PC-3 (cell line): Measurements from ENCODE around the gene LIF. TPM values are rescaled to one million over a fixed set of nuclear protein-coding genes. Genes with fewer than 3 reads are reported as not detected.

ENCODE experiments used
- ATAC-seq: fragments of 200-7000 bp; cut with Tn5 transposase; 2 replicates; pipeline ENCODE4 v1.9.1; 2020; ENCODE audit warnings: mild to moderate bottlenecking, moderate library complexity
- BruUV-seq: library from RNA; stranded (reverse); fragments of 400-500 nt; replicated peaks from 2 replicates; lab custom pipeline; 2021; lab: Mats Ljungman, UMichigan
- CTCF ChIA-PET: fragments of 300-600 bp; sonication (Branson Sonifier 250); formaldehyde crosslinking; loops from one replicate; lab custom pipeline; 2022; ENCODE audit warnings: antibody characterized with exemption; lab: Charles Lee
- POLR2A ChIA-PET: fragments of 300-600 bp; sonication (Branson Sonifier 250); formaldehyde crosslinking; loops from one replicate; lab custom pipeline; 2022; ENCODE audit warnings: antibody characterized with exemption; ENCODE audit not compliant: unreplicated experiment; lab: Charles Lee
- DNase-seq: peaks from one replicate; pipeline ENCODE4 v3.0.0-alpha.2; 2015
- H2AFZ ChIP-seq: fragments of 300-600 bp; sonication (generic); 2 replicates; pipeline ENCODE4 v1.6.0; 2016; ENCODE audit warnings: antibody characterized with exemption, low read length
- H3F3A ChIP-seq: fragments of 300-600 bp; sonication (generic); one replicate; pipeline ENCODE4 v1.6.0; 2017; ENCODE audit warnings: antibody characterized with exemption, low read length, control low read depth, mild to moderate bottlenecking; ENCODE audit not compliant: unreplicated experiment
- H3K27ac ChIP-seq: fragments of 300-600 bp; sonication (generic); 2 replicates; pipeline ENCODE4 v1.5.1; 2016; ENCODE audit warnings: mild to moderate bottlenecking, low read length
- H3K27me3 ChIP-seq: fragments of 300-600 bp; sonication (generic); 2 replicates; pipeline ENCODE4 v1.6.1; 2016; ENCODE audit warnings: low read length, mixed read lengths
- H3K36me3 ChIP-seq: fragments of 300-600 bp; sonication (generic); 2 replicates; pipeline ENCODE4 v1.6.1; 2016; ENCODE audit warnings: low read depth, mixed run types, low read length, mixed read lengths
- H3K4me1 ChIP-seq: fragments of 300-600 bp; sonication (generic); 2 replicates; pipeline ENCODE4 v1.5.1; 2016; ENCODE audit warnings: low read length; ENCODE audit not compliant: insufficient read depth
- H3K4me2 ChIP-seq: fragments of 300-600 bp; sonication (generic); 2 replicates; pipeline ENCODE4 v1.6.0; 2016; ENCODE audit warnings: low read length
- H3K4me3 ChIP-seq: fragments of 300-600 bp; sonication (generic); 2 replicates; pipeline ENCODE4 v1.5.1; 2016; ENCODE audit warnings: mild to moderate bottlenecking, low read length, mixed read lengths
- H3K79me2 ChIP-seq: fragments of 300-600 bp; sonication (generic); 2 replicates; pipeline ENCODE4 v1.6.1; 2017; ENCODE audit warnings: low read length, mixed read lengths
- H3K9ac ChIP-seq: fragments of 300-600 bp; sonication (generic); 2 replicates; pipeline ENCODE4 v1.6.0; 2016; ENCODE audit warnings: mild to moderate bottlenecking, low read length
- H3K9me2 ChIP-seq: fragments of 300-600 bp; sonication (generic); replicated peaks from 2 replicates; pipeline ENCODE4 v1.6.1; 2016; ENCODE audit warnings: mixed run types, low read length, mixed read lengths
- H3K9me3 ChIP-seq: fragments of 300-600 bp; sonication (generic); 2 replicates; pipeline ENCODE4 v1.6.1; 2016; ENCODE audit warnings: low read length, mixed read lengths
- H4K20me1 ChIP-seq: fragments of 300-600 bp; sonication (generic); 2 replicates; pipeline ENCODE4 v1.6.1; 2016; ENCODE audit warnings: low read length, mixed read lengths
- EZH2 ChIP-seq: fragments of 300-600 bp; sonication (generic); IDR thresholded peaks from one replicate; pipeline ENCODE4 v1.6.1; 2017; ENCODE audit warnings: antibody characterized with exemption, mild to moderate bottlenecking, low read length; ENCODE audit not compliant: unreplicated experiment
- EZH2phosphoT487 ChIP-seq: fragments of 300-600 bp; sonication (generic); IDR thresholded peaks from 2 replicates; pipeline ENCODE4 v1.6.1; 2018; ENCODE audit warnings: mild to moderate bottlenecking, antibody characterized with exemption, low read length, borderline replicate concordance
- intact Hi-C: fragments of 100-400 bp; cut with micrococcal nuclease; formaldehyde crosslinking; loops from 2 replicates; pipeline ENCODE4 v1.9.0; 2023
- total RNA-seq: library from RNA; depleted of rRNA; stranded (reverse); fragments of >200 nt; gene quantifications from 2 replicates; pipeline ENCODE4 v1.2.3, GENCODE V29; 2014
- TF ChIP-seq, protein P1 (sequence below): fragments of 300-600 bp; sonication (generic); conservative IDR thresholded peaks from 2 replicates; pipeline ENCODE4 v1.5.1; 2017; ENCODE audit warnings: antibody characterized with exemption, low read depth, mild to moderate bottlenecking, low read length

LIF gene
- total RNA-seq, 1 experiment from 2014 or later: 64.1 TPM

DNA sequence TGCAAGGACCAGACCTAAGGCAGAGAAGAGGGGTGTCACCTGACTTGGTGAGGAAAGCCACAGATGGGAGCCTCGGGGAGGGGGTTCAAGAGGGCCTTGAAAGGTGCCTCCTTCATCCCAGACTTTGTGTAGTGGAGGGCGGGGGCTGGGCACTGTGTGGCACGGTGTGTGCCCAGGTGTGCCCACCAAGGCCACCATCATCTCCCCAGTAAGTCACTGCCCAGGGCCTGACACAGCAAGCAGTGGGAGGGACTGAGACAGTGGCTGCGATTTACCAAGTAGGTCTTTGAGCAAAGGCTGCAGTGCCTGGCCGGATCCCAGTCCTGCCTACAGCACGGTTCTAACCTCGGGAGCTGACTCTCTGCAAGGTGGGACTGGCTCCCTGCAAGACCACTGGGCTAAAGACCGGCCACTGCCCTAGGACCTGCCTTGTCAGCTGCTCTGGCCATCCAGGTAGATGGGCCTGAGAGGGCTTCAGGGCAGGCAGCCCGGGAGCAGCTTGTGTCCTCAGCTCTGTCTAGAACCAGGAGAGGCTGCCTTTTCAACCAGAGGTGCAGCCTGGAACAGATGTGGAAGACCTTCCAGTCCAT lies 18.7 kb upstream of the LIF start:
- Histone ChIP-seq H3K9ac (no peak overlapping the region), H2AFZ (no peak overlapping the region), H3K4me3 (no peak overlapping the region), H3K36me3 (no peaks in the 10 kb centered on the region), H3K4me1 (peaks cover 5% of the 10 kb centered on the region; the same call in 1 of the 2 replicates), H3K9me3 (no peaks in the 10 kb centered on the region), H4K20me1 (no peaks in the 10 kb centered on the region), H3K27me3 (no peaks in the 10 kb centered on the region), H3F3A (no peaks in the 10 kb centered on the region), H3K79me2 (no peaks in the 10 kb centered on the region), H3K27ac (no peak overlapping the region), H3K9me2 (no peaks in the 10 kb centered on the region), H3K4me2 (no peak overlapping the region)
- intact Hi-C loops: no loop called here
- no TSS peak for BruUV-seq
- POLR2A ChIA-PET: no interaction called here
- DNase-seq (no peak), ATAC-seq (no peak)
- TF ChIP-seq EZH2: no peak
- TF ChIP-seq EZH2phosphoT487: no peak
- TF ChIP-seq, protein P1, sequence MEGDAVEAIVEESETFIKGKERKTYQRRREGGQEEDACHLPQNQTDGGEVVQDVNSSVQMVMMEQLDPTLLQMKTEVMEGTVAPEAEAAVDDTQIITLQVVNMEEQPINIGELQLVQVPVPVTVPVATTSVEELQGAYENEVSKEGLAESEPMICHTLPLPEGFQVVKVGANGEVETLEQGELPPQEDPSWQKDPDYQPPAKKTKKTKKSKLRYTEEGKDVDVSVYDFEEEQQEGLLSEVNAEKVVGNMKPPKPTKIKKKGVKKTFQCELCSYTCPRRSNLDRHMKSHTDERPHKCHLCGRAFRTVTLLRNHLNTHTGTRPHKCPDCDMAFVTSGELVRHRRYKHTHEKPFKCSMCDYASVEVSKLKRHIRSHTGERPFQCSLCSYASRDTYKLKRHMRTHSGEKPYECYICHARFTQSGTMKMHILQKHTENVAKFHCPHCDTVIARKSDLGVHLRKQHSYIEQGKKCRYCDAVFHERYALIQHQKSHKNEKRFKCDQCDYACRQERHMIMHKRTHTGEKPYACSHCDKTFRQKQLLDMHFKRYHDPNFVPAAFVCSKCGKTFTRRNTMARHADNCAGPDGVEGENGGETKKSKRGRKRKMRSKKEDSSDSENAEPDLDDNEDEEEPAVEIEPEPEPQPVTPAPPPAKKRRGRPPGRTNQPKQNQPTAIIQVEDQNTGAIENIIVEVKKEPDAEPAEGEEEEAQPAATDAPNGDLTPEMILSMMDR: no peak
- CTCF ChIA-PET: no interaction called here

DNA sequence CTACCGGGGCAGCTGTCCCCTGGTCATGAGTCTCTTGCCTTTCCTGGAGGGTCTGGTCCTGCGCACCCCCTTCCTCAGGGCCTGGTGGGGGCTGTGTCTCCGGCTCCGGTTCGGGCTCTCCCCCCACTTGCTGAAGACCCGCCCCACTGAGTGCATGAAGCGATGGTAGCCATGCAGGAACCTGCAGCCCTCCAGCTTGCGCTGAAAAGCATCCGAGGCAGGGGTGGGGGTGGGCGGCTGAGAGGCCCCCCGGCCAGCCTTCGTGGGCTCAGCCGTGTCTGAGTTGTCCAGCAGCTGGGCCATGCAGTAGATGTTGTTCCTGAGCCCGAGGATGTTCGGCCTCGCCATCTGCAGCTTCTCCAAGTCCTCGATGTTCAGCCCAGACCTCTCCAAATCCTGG lies 17.3 kb upstream of the LIF start:
- Histone ChIP-seq H3K9ac (no peak overlapping the region), H3K79me2 (0 out of 2 replicates have a peak, but pooled peaks cover 2% of the 10 kb centered on the region), H3K27me3 (no peaks in the 10 kb centered on the region), H3K9me2 (no peaks in the 10 kb centered on the region), H3K9me3 (no peaks in the 10 kb centered on the region), H3K4me3 (no peak overlapping the region), H2AFZ (no peak overlapping the region), H4K20me1 (no peaks in the 10 kb centered on the region), H3F3A (no peaks in the 10 kb centered on the region), H3K36me3 (no peaks in the 10 kb centered on the region), H3K4me1 (peaks cover 7% of the 10 kb centered on the region), H3K4me2 (no peak overlapping the region), H3K27ac (no peak overlapping the region)
- intact Hi-C loops: no loop called here
- ChIA-PET CTCF (no interaction called here), POLR2A (no interaction called here)
- no peak for TF ChIP-seq EZH2phosphoT487
- TF ChIP-seq, protein P1: no peak
- TF ChIP-seq EZH2: no peak
- no peak for ATAC-seq
- BruUV-seq: no TSS peak
- no peak for DNase-seq
